Right lobe of liver (tissue), 6 donors: ENCODE results near the gene SNX14. TPM values are rescaled to one million over a fixed set of nuclear protein-coding genes. Genes with fewer than 3 reads are reported as not detected.
A peak's percentile ranks its signal among the peaks of the same experiment; 100 is the strongest.

ENCODE experiments used
- ATAC-seq, 4 donors: fragments of 200-7000 bp; cut with Tn5 transposase; one replicate each; pipeline ENCODE4 v1.9.1; 2020; ENCODE audit warnings: mild to moderate bottlenecking in 4 of 4, moderate library complexity in 4 of 4
- DNase-seq, 3 donors: peaks; one replicate each; pipeline ENCODE4 v3.0.0-alpha.2; 2020
- H3K27ac ChIP-seq, 3 donors: fragments of 200-600 bp; one replicate each; pipeline ENCODE4 v1.8.0; 2022
- H3K27me3 ChIP-seq, 2 donors: fragments of 200-600 bp; one replicate each; pipeline ENCODE4 v1.8.0; 2022
- H3K36me3 ChIP-seq, 4 donors: fragments of 200-600 bp; sonication (generic) in 1 of 4; one replicate each; pipeline versions ENCODE4 v1.5.1 to v1.8.0; 2017 to 2022; ENCODE audit warnings: control low read depth in 1 of 4
- H3K4me1 ChIP-seq, 4 donors: fragments of 200-600 bp; sonication (generic) in 1 of 4; one replicate each; pipeline versions ENCODE4 v1.5.1 to v1.8.0; 2017 to 2022; ENCODE audit warnings: control low read depth in 1 of 4
- H3K4me3 ChIP-seq, 3 donors: fragments of 200-600 bp; one replicate each; pipeline ENCODE4 v1.8.0; 2022
- H3K9me3 ChIP-seq, 4 donors: fragments of 200-600 bp; sonication (generic) in 1 of 4; one replicate each; pipeline versions ENCODE4 v1.5.1 to v1.8.0; 2017 to 2022; ENCODE audit warnings: control low read depth in 1 of 4
- CTCF ChIP-seq, 4 donors: fragments of 200-600 bp in 3 of 4; fragments of 450-650 bp in 1 of 4; IDR thresholded peaks; one replicate each; pipeline versions ENCODE4 v1.5.1 to v1.8.0; 2016 to 2022; ENCODE audit warnings: antibody characterized with exemption in 4 of 4, mild to moderate bottlenecking in 2 of 4
- POLR2A ChIP-seq: fragments of 450-650 bp; IDR thresholded peaks from one replicate; pipeline ENCODE4 v1.6.1; 2017; ENCODE audit warnings: antibody characterized with exemption, mild to moderate bottlenecking
- WGBS: methylation state at CpG from one replicate; pipeline ENCODE4 v1.1.6; 2018; ENCODE audit warnings: low coverage, low lambda C conversion rate; ENCODE audit not compliant: insufficient coverage; ENCODE audit errors: missing lambda C conversion rate; 5-methylcytosine and 5-hydroxymethylcytosine counted together
- intact Hi-C, 2 donors: fragments of 100-400 bp; cut with DNase I; formaldehyde crosslinking; loops; one replicate each; pipeline versions ENCODE4 v1.11.2 to v1.14.1; 2022
- total RNA-seq, 6 experiments: library from RNA; depleted of rRNA in 2 of 6; stranded (reverse); fragments of >200 nt in 2 of 6; fragmentation: NEBNext Ultra II Directional in 3 of 6; extraction: Animal tissue kit (Norgen Biotek cat#: 25700) in 3 of 6; gene quantifications; one replicate each; pipeline versions ENCODE4 v1.1.0 to v1.2.4, GENCODE V29; 2016 to 2023
- donor health status: DM: no; HTN: yes; CAD: no.
- donor health status: DM: no; HTN: no; CAD: no.
- donor health status: DM: no; HTN: no; CAD: no.
- donor health status: DM: no; HTN: yes; CAD: no.
- donor health status: DM: no; HTN: yes; CAD: no.

Gene SNX14
- total RNA-seq, 6 experiments from 2014 or later, result 35.0 to 72.5 (median 51.9) TPM

GRCh38 chr6:85482905-85483700, 110.6 kb downstream of the SNX14 start:
- Histone ChIP-seq H3K4me3 (no peak overlapping the region), H3K4me1 (peaks cover 0 to 4% (median 0%) of the 10 kb centered on the region in 4 donors), H3K27me3 (no peaks in the 10 kb centered on the region), H3K9me3 (no peaks in the 10 kb centered on the region), H3K27ac (peak overlapping the region in 1 of 3 donors; percentile 16), H3K36me3 (peaks cover 0 to 5% (median 0%) of the 10 kb centered on the region in 4 donors)
- TF ChIP-seq CTCF (IDR thresholded peaks at IDR 0.05), result peak in 3 of 4 donors; percentile 99 to 100 (median 100)
- no peak for TF ChIP-seq POLR2A
- ATAC-seq (peak; percentile 96 to 100 (median 98)), DNase-seq (peak; percentile 74 to 80 (median 76))
- intact Hi-C loops, result loop anchor here (2.0 to 10.0 kb wide), 2 partner anchors 128 to 132 kb away; no protein-coding TSS in a partner anchor
- 27% methylated on average over 9 of the region's 10 CpGs for WGBS

- DNase-seq (no peak), ATAC-seq (peak in 3 of 4 donors; percentile 12 to 17 (median 13))
- Histone ChIP-seq H3K4me1 (peaks cover 0 to 4% (median 0%) of the 10 kb centered on the region in 4 donors), H3K27ac (peak overlapping the region in 1 of 3 donors; percentile 16), H3K4me3 (no peak overlapping the region), H3K36me3 (peaks cover 0 to 5% (median 0%) of the 10 kb centered on the region in 4 donors), H3K9me3 (no peaks in the 10 kb centered on the region), H3K27me3 (no peaks in the 10 kb centered on the region)
- 66% methylated on average over 8 of the region's 8 CpGs for WGBS
- intact Hi-C loops, result loop anchor here (2.0 to 10.0 kb wide), 2 partner anchors 128 to 132 kb away; no protein-coding TSS in a partner anchor
- TF ChIP-seq POLR2A, result no peak
- no peak for TF ChIP-seq CTCF (IDR thresholded peaks at IDR 0.05)
Observed at GRCh38 chr6:85482206-85482904, 111.3 kb downstream of the SNX14 start.

GRCh38 chr6:85479208-85479607, 114.5 kb downstream of the SNX14 start:
- H3K27me3 ChIP-seq, result no peaks in the 10 kb centered on the region
- peaks cover 0 to 4% (median 0%) of the 10 kb centered on the region in 4 donors for H3K4me1 ChIP-seq
- no peak overlapping the region for H3K27ac ChIP-seq
- intact Hi-C loops, result no loop called here
- ATAC-seq (no peak), DNase-seq (no peak)
- TF ChIP-seq POLR2A (no peak), CTCF (IDR thresholded peaks at IDR 0.05) (no peak)
- no peak overlapping the region for H3K4me3 ChIP-seq
- 93% methylated on average over 1 of the region's 1 CpG for WGBS
- no peaks in the 10 kb centered on the region for H3K9me3 ChIP-seq
- H3K36me3 ChIP-seq, result no peaks in the 10 kb centered on the region

GRCh38 chr6:85476532-85476931, 117.1 kb downstream of the SNX14 start:
- no peaks in the 10 kb centered on the region for H3K27me3 ChIP-seq
- 95% methylated on average over 2 of the region's 4 CpGs for WGBS
- DNase-seq (no peak), ATAC-seq (no peak)
- no peaks in the 10 kb centered on the region for H3K4me1 ChIP-seq
- no peak overlapping the region for H3K27ac ChIP-seq
- no peak overlapping the region for H3K4me3 ChIP-seq
- TF ChIP-seq POLR2A (no peak), CTCF (IDR thresholded peaks at IDR 0.05) (no peak)
- H3K9me3 ChIP-seq, result no peaks in the 10 kb centered on the region
- intact Hi-C loops, result no loop called here
- peaks cover 0 to 5% (median 0%) of the 10 kb centered on the region in 4 donors for H3K36me3 ChIP-seq
